ENCODE results near the gene HERC6. TPM values are rescaled to one million over a fixed set of nuclear protein-coding genes. Genes with fewer than 3 reads are reported as not detected.

Gene HERC6
- total RNA-seq, 1 donor from 2014 or later: 32.7 TPM

DNA sequence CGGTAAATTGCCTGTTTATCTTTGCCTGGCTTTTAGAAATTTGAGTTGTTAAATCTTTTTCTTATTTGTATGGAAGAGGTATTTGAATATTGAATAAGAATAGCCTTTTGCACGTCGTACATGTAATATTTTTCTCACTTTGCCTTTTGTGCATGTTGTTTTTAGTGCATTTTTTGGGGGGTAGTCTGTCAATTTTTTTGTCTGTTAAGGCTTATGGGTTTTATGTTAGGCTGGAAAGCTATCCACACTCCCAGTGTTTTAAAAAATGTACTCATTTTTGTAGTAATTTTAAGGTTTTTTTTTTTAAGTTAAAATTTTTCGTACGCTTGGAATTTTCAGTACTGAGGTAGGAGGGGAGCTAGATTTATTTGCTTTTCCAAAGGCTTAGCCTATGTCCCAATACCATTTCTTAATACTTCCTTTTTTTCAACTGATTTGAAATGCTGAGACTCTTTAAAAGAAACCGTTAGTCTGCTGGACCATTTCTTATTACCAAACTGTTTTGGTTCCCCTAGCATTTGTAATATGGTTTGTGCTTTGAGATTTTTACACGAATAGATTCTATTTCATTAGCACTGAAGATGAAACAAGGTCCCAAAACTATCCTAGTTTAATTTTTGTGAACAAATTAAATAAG is 79.6 kb downstream of the HERC6 start:
- intact Hi-C loops (cut with DNase I): loop anchor here (5.0 to 10.0 kb wide), 4 partner anchors 64 to 1523 kb away; partner anchors contain the start of genes AFF1, HERC3 and PYURF
- DNase-seq (ENCODE audit: low spot score in 2 of 2): no peak
- Histone ChIP-seq H3K4me1 (peaks cover 3 to 12% of the 10 kb centered on the region in 2 donors), H3K27ac (peak overlapping the region; percentile 83 to 98), H3K36me3 (no peaks in the 10 kb centered on the region), H3K27me3 (no peaks in the 10 kb centered on the region), H3K9me3 (no peaks in the 10 kb centered on the region), H3K4me3 (peak overlapping the region; percentile 68 to 99)
- TF ChIP-seq, protein P1, sequence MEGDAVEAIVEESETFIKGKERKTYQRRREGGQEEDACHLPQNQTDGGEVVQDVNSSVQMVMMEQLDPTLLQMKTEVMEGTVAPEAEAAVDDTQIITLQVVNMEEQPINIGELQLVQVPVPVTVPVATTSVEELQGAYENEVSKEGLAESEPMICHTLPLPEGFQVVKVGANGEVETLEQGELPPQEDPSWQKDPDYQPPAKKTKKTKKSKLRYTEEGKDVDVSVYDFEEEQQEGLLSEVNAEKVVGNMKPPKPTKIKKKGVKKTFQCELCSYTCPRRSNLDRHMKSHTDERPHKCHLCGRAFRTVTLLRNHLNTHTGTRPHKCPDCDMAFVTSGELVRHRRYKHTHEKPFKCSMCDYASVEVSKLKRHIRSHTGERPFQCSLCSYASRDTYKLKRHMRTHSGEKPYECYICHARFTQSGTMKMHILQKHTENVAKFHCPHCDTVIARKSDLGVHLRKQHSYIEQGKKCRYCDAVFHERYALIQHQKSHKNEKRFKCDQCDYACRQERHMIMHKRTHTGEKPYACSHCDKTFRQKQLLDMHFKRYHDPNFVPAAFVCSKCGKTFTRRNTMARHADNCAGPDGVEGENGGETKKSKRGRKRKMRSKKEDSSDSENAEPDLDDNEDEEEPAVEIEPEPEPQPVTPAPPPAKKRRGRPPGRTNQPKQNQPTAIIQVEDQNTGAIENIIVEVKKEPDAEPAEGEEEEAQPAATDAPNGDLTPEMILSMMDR (IDR thresholded peaks at IDR 0.05): no peak

DNA sequence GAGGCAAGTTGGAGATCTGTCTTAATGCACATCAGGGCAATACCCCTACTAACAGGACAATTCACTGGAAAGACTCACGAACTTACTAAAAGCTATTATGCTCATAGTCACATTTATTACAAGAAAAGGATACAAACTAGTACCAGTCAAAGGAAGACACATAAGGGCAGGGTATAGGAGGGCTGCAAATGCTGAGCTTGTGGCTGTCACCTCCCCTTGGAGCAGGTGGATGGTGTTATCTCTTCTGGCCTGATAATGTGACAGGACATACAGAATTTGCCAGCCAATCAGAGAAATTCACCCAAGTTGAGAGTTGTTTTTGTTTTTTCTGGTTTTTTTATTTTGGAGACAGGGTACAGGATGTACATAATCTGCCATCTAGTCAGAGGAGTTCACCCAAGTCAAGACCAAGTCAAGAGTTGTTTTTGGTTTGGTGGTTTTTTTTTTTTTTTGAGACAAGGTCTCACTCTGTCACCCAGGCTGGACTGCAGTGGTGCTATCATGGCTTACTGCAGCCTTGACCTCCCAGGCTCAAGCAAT is 87.1 kb downstream of the HERC6 start:
- Histone ChIP-seq H3K27me3 (no peaks in the 10 kb centered on the region), H3K4me1 (no peaks in the 10 kb centered on the region), H3K4me3 (no peak overlapping the region), H3K36me3 (peaks cover 31 to 50% of the 10 kb centered on the region in 2 donors), H3K9me3 (no peaks in the 10 kb centered on the region), H3K27ac (no peak overlapping the region)
- intact Hi-C loops (cut with DNase I): no loop called here
- TF ChIP-seq, protein P1 (IDR thresholded peaks at IDR 0.05): no peak
- no peak for DNase-seq (ENCODE audit: low spot score in 2 of 2)

DNA sequence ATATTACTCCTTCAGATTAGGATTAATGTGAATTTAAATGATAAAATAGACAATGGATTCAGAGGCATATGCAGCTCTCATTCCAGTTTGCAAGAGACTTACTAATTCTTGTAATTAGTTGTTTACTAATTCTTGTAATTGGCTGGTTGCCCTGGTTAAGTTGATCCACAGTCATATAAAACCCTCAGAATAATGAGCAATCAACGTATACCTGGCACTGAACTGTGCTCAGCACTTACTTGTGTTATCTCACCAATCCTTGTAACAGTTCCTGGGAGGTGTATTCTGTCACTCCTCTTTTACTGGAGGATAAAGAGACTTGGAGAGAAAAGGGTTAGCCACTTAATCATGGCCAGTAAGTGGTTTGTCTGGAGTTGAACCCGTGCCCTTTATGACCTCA is 88.7 kb downstream of the HERC6 start:
- Histone ChIP-seq H3K9me3 (no peaks in the 10 kb centered on the region), H3K36me3 (peaks cover 38 to 58% of the 10 kb centered on the region in 2 donors), H3K27ac (no peak overlapping the region), H3K4me1 (no peaks in the 10 kb centered on the region), H3K27me3 (no peaks in the 10 kb centered on the region), H3K4me3 (no peak overlapping the region)
- no peak for DNase-seq (ENCODE audit: low spot score in 2 of 2)
- intact Hi-C loops (cut with DNase I): no loop called here
- TF ChIP-seq, protein P1 (IDR thresholded peaks at IDR 0.05): no peak

DNA sequence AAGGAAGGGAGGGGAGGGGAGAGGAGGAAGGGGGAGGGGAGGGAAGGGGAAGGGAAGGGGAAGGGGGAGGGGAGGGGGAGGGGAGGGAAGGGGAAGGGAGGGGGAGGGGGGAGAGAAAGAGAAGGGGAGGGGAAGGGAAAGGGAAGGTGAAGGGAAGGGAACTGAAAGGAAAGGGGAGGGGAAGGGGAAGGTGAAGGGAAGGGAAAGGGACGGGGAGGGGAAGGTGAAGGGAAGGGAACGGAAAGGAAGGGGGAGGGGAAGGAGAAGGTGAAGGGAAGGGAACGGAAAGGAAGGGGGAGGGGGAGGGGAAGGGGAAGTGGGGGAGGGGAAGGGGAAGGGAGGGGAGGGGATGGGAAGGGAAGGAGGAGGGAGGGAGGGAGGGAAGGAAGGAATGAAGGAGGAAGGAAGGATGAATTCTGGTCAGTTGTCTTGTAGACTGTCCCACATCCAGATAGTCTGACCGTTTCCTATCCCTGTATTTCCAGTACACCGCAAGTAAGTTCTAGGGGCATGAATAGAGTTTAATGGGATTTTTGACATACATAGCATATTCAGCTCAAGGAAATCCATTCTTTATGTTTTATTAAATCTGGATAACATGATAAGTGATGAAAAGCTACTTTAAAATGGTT is 98.7 kb downstream of the HERC6 start:
- no peaks in the 10 kb centered on the region for H3K9me3 ChIP-seq
- H3K36me3 ChIP-seq: peaks cover 0 to 17% of the 10 kb centered on the region in 2 donors
- no peaks in the 10 kb centered on the region for H3K4me1 ChIP-seq
- no peak overlapping the region for H3K4me3 ChIP-seq
- no peak overlapping the region for H3K27ac ChIP-seq
- TF ChIP-seq, protein P1 (IDR thresholded peaks at IDR 0.05): no peak
- intact Hi-C loops (cut with DNase I): no loop called here
- no peaks in the 10 kb centered on the region for H3K27me3 ChIP-seq
- no peak for DNase-seq (ENCODE audit: low spot score in 2 of 2)

DNA sequence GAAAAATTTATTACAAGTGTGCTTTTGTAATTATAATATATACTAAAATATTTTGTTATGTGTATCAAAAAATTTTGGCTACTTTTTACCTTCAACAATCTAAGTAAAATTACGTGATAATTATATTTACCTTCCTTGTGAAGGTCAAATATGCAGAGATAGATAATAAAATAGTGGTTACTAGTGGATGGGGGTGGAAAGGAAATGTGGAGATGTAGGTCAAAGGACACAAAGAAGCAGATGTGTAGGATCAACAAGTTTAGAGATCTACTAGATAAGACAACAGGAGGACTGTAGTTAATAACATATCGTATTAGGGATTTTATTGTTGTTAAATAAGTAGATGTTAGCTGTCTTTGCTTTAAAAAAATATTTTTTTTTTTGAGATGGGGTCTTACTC is 99.6 kb downstream of the HERC6 start:
- no peaks in the 10 kb centered on the region for H3K27me3 ChIP-seq
- intact Hi-C loops (cut with DNase I): no loop called here
- no peak overlapping the region for H3K27ac ChIP-seq
- no peaks in the 10 kb centered on the region for H3K9me3 ChIP-seq
- H3K36me3 ChIP-seq: peaks cover 0 to 17% of the 10 kb centered on the region in 2 donors
- no peak for DNase-seq (ENCODE audit: low spot score in 2 of 2)
- H3K4me1 ChIP-seq: no peaks in the 10 kb centered on the region
- no peak overlapping the region for H3K4me3 ChIP-seq
- TF ChIP-seq, protein P1 (IDR thresholded peaks at IDR 0.05): no peak
